ENCODE data around the gene AOPEP.

DNA sequence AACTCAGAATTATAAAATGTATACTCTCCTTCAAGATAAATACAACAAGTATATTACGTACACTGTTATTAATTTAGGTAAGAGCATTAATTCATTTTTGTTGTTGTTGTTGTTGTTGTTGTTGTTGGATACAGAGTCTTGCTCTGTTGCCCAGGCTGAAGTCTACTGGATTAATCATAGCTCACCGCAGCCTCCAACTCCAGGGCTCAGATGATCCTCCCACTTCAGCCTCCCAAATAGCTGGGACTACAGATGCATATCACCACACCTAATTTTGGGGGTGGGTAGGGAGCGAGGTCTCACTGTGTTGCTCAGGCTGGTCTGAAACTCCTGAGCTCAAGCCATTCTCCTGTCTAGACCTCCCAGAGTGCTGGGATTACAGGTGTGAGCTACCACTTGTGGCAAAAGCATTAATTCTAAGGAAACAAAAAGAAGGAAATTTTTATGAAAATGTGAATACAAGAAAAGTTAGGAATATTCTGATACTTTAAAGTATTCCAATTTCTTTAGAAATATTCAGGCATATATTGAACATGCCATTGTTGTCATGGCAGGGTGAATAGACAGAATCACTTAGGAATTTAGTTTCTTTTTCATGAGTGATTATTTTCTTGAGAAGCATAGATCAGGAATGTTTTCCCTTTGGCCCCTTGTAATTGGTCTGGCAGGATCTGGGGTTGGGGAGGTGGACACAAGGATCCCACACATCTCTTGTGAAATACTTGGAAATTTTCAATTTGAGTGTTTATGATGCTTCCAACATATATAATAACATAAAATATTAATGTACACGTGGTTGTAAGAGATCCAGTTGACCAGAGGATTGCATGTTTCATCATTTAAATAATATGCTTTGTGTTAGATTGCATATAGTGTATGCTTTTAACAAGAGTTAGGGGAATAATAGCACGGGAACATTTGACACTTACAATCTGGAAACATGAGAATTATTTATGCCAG lies 327.4 kb downstream of the AOPEP start:
- TF ChIP-seq CTCF (IDR thresholded peaks at IDR 0.05; ENCODE audit: low read depth, low read length, poor library complexity, severe bottlenecking) (no peak), EZH2phosphoT487 (IDR thresholded peaks at IDR 0.05; ENCODE audit: borderline replicate concordance, low read length) (no peak)

Measured in DOHH2 (cell line).